GM18505 (cell line): Measurements from ENCODE around the gene PRPSAP1.

ENCODE experiments used
- ATAC-seq: cut with Tn5 transposase; IDR thresholded peaks from one replicate; pipeline ENCODE4 v1.9.1; 2021; ENCODE audit not compliant: unreplicated experiment
- POLR2A ChIP-seq: IDR thresholded peaks from 4 replicates; pipeline ENCODE4 v1.6.1; 2011; ENCODE audit warnings: borderline replicate concordance; ENCODE audit not compliant: insufficient read depth, insufficient read length; ENCODE audit errors: extremely low read depth

Gene PRPSAP1

GRCh38 chr17:76353599-76354316, at the start of gene PRPSAP1:
PRPSAP1 (minus strand) TSS chr17:76353916; CDS start chr17:76353703, 213 bp downstream.
- peak; percentile 94 for TF ChIP-seq POLR2A
- ATAC-seq = peak; percentile 88

GRCh38 chr17:76402711-76403110, 49.0 kb upstream of the PRPSAP1 start:
- no peak for TF ChIP-seq POLR2A
- ATAC-seq = no peak

- ATAC-seq = no peak
- no peak for TF ChIP-seq POLR2A
Observed at GRCh38 chr17:76399175-76400172, 45.8 kb upstream of the PRPSAP1 start.

GRCh38 chr17:76398523-76399174, 44.9 kb upstream of the PRPSAP1 start:
- no peak for ATAC-seq
- TF ChIP-seq POLR2A = no peak

GRCh38 chr17:76397687-76398522, 44.2 kb upstream of the PRPSAP1 start:
- no peak for TF ChIP-seq POLR2A
- ATAC-seq = no peak

- TF ChIP-seq POLR2A = no peak
- ATAC-seq = no peak
Observed at GRCh38 chr17:76397184-76397583, 43.5 kb upstream of the PRPSAP1 start.

GRCh38 chr17:76395980-76396379, 42.3 kb upstream of the PRPSAP1 start:
- TF ChIP-seq POLR2A = no peak
- ATAC-seq = no peak

GRCh38 chr17:76394166-76394565, 40.5 kb upstream of the PRPSAP1 start:
- no peak for TF ChIP-seq POLR2A

GRCh38 chr17:76391200-76391715, 37.5 kb upstream of the PRPSAP1 start:
- TF ChIP-seq POLR2A = no peak

More at GRCh38 chr17:76394166-76394565, 40.5 kb upstream of the PRPSAP1 start:
- no peak for ATAC-seq

GRCh38 chr17:76390003-76390421, 36.3 kb upstream of the PRPSAP1 start:
- no peak for TF ChIP-seq POLR2A

More at GRCh38 chr17:76391200-76391715, 37.5 kb upstream of the PRPSAP1 start:
- no peak for ATAC-seq

GRCh38 chr17:76388966-76389888, 35.5 kb upstream of the PRPSAP1 start:
- TF ChIP-seq POLR2A = no peak

More at GRCh38 chr17:76390003-76390421, 36.3 kb upstream of the PRPSAP1 start:
- no peak for ATAC-seq

GRCh38 chr17:76386966-76387765, 33.5 kb upstream of the PRPSAP1 start:
- no peak for ATAC-seq
- TF ChIP-seq POLR2A = no peak

More at GRCh38 chr17:76388966-76389888, 35.5 kb upstream of the PRPSAP1 start:
- ATAC-seq = no peak
